ENCODE data around the gene EPG5.

DNA sequence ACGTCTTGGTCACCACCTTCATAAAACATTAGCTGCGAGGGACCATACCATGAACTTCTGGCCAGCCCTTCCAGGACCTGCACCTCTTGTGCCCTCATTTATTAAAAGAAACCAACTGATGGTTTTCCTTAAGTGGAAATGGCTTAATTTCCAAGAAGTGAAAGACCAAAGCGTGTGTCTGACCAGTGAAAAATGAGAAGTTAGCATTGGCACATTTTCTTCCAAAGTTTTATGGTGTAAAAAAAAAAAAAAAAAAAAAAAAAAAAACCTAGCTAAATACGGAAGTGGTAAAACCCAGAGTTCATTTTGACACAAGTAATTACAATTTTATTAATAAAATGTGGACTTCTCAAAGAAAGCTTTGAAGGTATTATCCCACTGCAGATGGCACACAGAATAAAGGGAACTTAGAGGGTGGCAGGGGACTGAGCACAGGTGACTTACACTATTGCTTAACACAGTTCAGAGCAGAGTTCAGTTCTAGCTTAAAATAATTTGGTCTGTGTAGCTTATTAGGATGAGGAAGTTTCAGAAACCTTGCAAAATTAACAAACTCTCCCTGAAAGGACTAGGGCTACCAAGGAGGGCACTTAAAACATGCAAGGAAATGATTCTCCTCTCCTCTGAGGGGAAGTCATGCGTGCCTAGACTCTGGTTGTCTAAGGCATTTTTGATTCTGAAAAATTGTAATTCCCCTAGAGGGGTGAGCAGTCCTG is 42.2 kb upstream of the EPG5 start:
- TF ChIP-seq RARB (CRISPR knock-in tag; IDR thresholded peaks at IDR 0.05) (no peak), POU6F1 (CRISPR knock-in tag; IDR thresholded peaks at IDR 0.05; ENCODE audit: borderline replicate concordance, low read depth) (no peak), OSR1 (CRISPR knock-in tag; IDR thresholded peaks at IDR 0.05) (no peak), ESRRG (CRISPR knock-in tag; IDR thresholded peaks at IDR 0.05) (no peak), ZFP30 (CRISPR knock-in tag; IDR thresholded peaks at IDR 0.05) (no peak), ZNF565 (CRISPR knock-in tag; conservative IDR thresholded peaks at IDR 0.05; ENCODE audit: low read depth) (no peak), ZFP3 (CRISPR knock-in tag; IDR thresholded peaks at IDR 0.05) (no peak), GLIS3 (CRISPR knock-in tag; IDR thresholded peaks at IDR 0.05) (no peak), ZC3H10 (CRISPR knock-in tag; IDR thresholded peaks at IDR 0.05) (no peak)
- TF ChIP-seq, protein P1, sequence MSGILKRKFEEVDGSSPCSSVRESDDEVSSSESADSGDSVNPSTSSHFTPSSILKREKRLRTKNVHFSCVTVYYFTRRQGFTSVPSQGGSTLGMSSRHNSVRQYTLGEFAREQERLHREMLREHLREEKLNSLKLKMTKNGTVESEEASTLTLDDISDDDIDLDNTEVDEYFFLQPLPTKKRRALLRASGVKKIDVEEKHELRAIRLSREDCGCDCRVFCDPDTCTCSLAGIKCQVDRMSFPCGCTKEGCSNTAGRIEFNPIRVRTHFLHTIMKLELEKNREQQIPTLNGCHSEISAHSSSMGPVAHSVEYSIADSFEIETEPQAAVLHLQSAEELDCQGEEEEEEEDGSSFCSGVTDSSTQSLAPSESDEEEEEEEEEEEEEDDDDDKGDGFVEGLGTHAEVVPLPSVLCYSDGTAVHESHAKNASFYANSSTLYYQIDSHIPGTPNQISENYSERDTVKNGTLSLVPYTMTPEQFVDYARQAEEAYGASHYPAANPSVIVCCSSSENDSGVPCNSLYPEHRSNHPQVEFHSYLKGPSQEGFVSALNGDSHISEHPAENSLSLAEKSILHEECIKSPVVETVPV (CRISPR knock-in tag; IDR thresholded peaks at IDR 0.05): no peak

Data from SK-N-SH treated with all-trans-retinoic acid at 6 μM for 48 hours (cell line).